Ishikawa (cell line): ENCODE results near the gene CCM2.

Source experiments
- CEBPB ChIP-seq: IDR thresholded peaks from 2 replicates; pipeline ENCODE4 v1.6.1; 2012
- RAD21 ChIP-seq: IDR thresholded peaks from 2 replicates; pipeline ENCODE4 v1.6.1; 2012; ENCODE audit warnings: low read depth
- YY1 ChIP-seq: IDR thresholded peaks from 2 replicates; pipeline ENCODE4 v1.6.1; 2012; ENCODE audit warnings: low read depth
- TF ChIP-seq, protein P1 (sequence below): IDR thresholded peaks from 2 replicates; pipeline ENCODE4 v1.6.1; 2012
- TF ChIP-seq, protein P2 (sequence below): IDR thresholded peaks from 2 replicates; pipeline ENCODE4 v1.6.1; 2012; ENCODE audit warnings: low read depth, mild to moderate bottlenecking

DNA sequence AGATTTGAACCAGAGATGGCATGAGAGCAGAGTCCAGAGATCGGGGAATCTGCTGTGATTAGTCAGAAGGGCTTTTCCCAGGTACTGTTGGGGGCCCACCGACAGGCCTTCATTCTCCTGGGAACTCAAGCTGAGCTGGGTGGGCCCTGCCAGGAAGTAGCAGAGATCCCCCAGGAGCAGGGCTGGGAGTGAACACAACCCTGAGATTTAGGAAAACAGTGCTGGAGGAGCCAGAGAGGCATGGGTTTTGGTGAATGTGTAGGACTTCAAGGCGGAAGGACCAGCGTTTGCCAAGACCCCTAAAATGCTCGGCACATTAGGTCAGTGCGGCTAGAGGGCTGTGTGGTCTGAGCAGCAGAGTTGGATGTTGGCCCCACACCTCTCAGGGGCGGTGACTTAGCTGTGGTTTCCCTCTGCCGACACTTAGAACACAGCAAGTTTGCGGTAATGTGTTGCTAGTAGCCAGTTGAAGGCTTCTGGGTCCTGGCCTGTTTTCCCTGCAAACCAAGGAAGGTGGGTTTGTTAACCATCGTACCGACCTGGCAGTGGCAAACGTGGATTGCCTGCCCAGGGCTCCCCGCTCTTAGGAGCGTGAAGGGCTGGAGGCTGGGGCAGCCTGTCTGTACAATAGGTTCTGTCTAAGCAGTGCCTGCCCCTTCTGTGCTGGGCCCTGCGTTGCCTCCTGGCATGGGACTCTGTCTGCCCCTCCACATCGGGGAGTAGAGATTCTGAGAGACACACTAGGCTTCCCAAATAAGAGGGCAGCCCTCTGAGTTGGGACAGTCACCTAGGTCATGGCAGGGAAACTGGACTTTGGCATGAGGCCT is 74.7 kb downstream of the CCM2 start:
- TF ChIP-seq YY1 (no peak), CEBPB (no peak), RAD21 (no peak)
- TF ChIP-seq, protein P1, sequence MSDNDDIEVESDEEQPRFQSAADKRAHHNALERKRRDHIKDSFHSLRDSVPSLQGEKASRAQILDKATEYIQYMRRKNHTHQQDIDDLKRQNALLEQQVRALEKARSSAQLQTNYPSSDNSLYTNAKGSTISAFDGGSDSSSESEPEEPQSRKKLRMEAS: no peak
- TF ChIP-seq, protein P2, sequence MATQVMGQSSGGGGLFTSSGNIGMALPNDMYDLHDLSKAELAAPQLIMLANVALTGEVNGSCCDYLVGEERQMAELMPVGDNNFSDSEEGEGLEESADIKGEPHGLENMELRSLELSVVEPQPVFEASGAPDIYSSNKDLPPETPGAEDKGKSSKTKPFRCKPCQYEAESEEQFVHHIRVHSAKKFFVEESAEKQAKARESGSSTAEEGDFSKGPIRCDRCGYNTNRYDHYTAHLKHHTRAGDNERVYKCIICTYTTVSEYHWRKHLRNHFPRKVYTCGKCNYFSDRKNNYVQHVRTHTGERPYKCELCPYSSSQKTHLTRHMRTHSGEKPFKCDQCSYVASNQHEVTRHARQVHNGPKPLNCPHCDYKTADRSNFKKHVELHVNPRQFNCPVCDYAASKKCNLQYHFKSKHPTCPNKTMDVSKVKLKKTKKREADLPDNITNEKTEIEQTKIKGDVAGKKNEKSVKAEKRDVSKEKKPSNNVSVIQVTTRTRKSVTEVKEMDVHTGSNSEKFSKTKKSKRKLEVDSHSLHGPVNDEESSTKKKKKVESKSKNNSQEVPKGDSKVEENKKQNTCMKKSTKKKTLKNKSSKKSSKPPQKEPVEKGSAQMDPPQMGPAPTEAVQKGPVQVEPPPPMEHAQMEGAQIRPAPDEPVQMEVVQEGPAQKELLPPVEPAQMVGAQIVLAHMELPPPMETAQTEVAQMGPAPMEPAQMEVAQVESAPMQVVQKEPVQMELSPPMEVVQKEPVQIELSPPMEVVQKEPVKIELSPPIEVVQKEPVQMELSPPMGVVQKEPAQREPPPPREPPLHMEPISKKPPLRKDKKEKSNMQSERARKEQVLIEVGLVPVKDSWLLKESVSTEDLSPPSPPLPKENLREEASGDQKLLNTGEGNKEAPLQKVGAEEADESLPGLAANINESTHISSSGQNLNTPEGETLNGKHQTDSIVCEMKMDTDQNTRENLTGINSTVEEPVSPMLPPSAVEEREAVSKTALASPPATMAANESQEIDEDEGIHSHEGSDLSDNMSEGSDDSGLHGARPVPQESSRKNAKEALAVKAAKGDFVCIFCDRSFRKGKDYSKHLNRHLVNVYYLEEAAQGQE: no peak
